Parathyroid adenoma (tissue), 2 donors: ENCODE measurements around the gene RTKN2.
"Not testable (repeated sequence)": the region's sequence is repeated elsewhere in the genome, so short reads cannot be mapped to it uniquely, and the experiment has no call there.

Source experiments
- H2AFZ ChIP-seq: fragments of 300-600 bp; sonication (generic); one replicate; pipeline ENCODE4 v1.7.0; 2017; ENCODE audit warnings: antibody characterized with exemption, mild to moderate bottlenecking
- H3K27ac ChIP-seq: fragments of 300-600 bp; sonication (generic); one replicate; pipeline ENCODE4 v1.7.0; 2017
- H3K27me3 ChIP-seq: fragments of 300-600 bp; sonication (generic); one replicate; pipeline ENCODE4 v1.7.0; 2017; ENCODE audit warnings: low read length; ENCODE audit not compliant: control insufficient read depth, insufficient read depth
- H3K36me3 ChIP-seq: fragments of 300-600 bp; sonication (generic); one replicate; pipeline ENCODE4 v1.7.0; 2017; ENCODE audit warnings: low read length; ENCODE audit not compliant: control insufficient read depth, insufficient read depth
- H3K4me1 ChIP-seq: fragments of 300-600 bp; sonication (generic); one replicate; pipeline ENCODE4 v1.7.0; 2017; ENCODE audit warnings: control low read depth
- H3K4me2 ChIP-seq: fragments of 300-600 bp; sonication (generic); one replicate; pipeline ENCODE4 v1.7.0; 2017; ENCODE audit warnings: low read length
- H3K4me3 ChIP-seq: fragments of 300-600 bp; sonication (generic); one replicate; pipeline ENCODE4 v1.7.0; 2017; ENCODE audit warnings: low read depth, low read length
- H3K79me2 ChIP-seq: fragments of 300-600 bp; sonication (generic); one replicate; pipeline ENCODE4 v1.7.0; 2017; ENCODE audit warnings: control low read depth
- H3K9ac ChIP-seq: fragments of 300-600 bp; sonication (generic); one replicate; pipeline ENCODE4 v1.7.0; 2017; ENCODE audit warnings: mild to moderate bottlenecking
- H3K9me3 ChIP-seq: fragments of 300-600 bp; sonication (generic); one replicate; pipeline ENCODE4 v1.7.0; 2017; ENCODE audit warnings: low read length; ENCODE audit not compliant: control insufficient read depth
- CTCF ChIP-seq: fragments of 300-600 bp; sonication (generic); IDR thresholded peaks from one replicate; pipeline ENCODE4 v1.7.0; 2017; ENCODE audit warnings: antibody characterized with exemption, mild to moderate bottlenecking
- donor health status: primary hyperparathyroidism.

The RTKN2 gene

GRCh38 chr10:62244785-62245467 lies 23.7 kb downstream of the RTKN2 start:
- Histone ChIP-seq H3K36me3 (no peaks in the 10 kb centered on the region), H3K4me2 (no peak overlapping the region), H2AFZ (peak overlapping the region; percentile 40), H3K27me3 (no peaks in the 10 kb centered on the region), H3K27ac (no peak overlapping the region), H3K9me3 (no peaks in the 10 kb centered on the region), H3K9ac (no peak overlapping the region), H3K4me1 (no peaks in the 10 kb centered on the region), H3K4me3 (no peak overlapping the region), H3K79me2 (no peaks in the 10 kb centered on the region)
- TF ChIP-seq CTCF = peak; percentile 74

GRCh38 chr10:62244088-62244487 lies 24.6 kb downstream of the RTKN2 start:
- H2AFZ ChIP-seq = no peak overlapping the region
- H3K27ac ChIP-seq = no peak overlapping the region
- H3K27me3 ChIP-seq = no peaks in the 10 kb centered on the region
- H3K4me3 ChIP-seq = no peak overlapping the region
- no peaks in the 10 kb centered on the region for H3K36me3 ChIP-seq
- no peaks in the 10 kb centered on the region for H3K4me1 ChIP-seq
- H3K79me2 ChIP-seq = no peaks in the 10 kb centered on the region
- H3K4me2 ChIP-seq = no peak overlapping the region
- no peak for TF ChIP-seq CTCF
- H3K9me3 ChIP-seq = no peaks in the 10 kb centered on the region
- H3K9ac ChIP-seq = no peak overlapping the region

- no peaks in the 10 kb centered on the region for H3K27me3 ChIP-seq
- no peaks in the 10 kb centered on the region for H3K36me3 ChIP-seq
- no peak overlapping the region for H3K9ac ChIP-seq
- H2AFZ ChIP-seq = peak overlapping the region; percentile 23
- no peaks in the 10 kb centered on the region for H3K4me1 ChIP-seq
- no peak overlapping the region for H3K4me3 ChIP-seq
- no peaks in the 10 kb centered on the region for H3K9me3 ChIP-seq
- no peak for TF ChIP-seq CTCF
- no peak overlapping the region for H3K4me2 ChIP-seq
- no peaks in the 10 kb centered on the region for H3K79me2 ChIP-seq
- peak overlapping the region; percentile 15 for H3K27ac ChIP-seq
Measured at GRCh38 chr10:62243647-62243997, 25.0 kb downstream of the RTKN2 start.

- not testable (repeated sequence) for H3K4me3 ChIP-seq, H3K27me3 ChIP-seq, H3K4me2 ChIP-seq, H3K9ac ChIP-seq, H3K9me3 ChIP-seq, H3K4me1 ChIP-seq, H3K36me3 ChIP-seq, H3K79me2 ChIP-seq
- Histone ChIP-seq H2AFZ (peak overlapping the region; percentile 23), H3K27ac (peak overlapping the region; percentile 15)
Measured at GRCh38 chr10:62242965-62243646, 25.5 kb downstream of the RTKN2 start.

GRCh38 chr10:62241521-62241920 lies 27.1 kb downstream of the RTKN2 start:
- H3K4me3 ChIP-seq, H3K4me2 ChIP-seq, H3K27me3 ChIP-seq, H3K79me2 ChIP-seq, H3K27ac ChIP-seq, H2AFZ ChIP-seq, H3K9me3 ChIP-seq, H3K4me1 ChIP-seq, H3K36me3 ChIP-seq, H3K9ac ChIP-seq: not testable (repeated sequence)
